Karpas-422 (cell line): Measurements from ENCODE around the gene WWOX. TPM values are rescaled to one million over a fixed set of nuclear protein-coding genes. Genes with fewer than 3 reads are reported as not detected.

Source experiments
- DNase-seq: peaks from one replicate; pipeline ENCODE4 v3.0.0-alpha.2; 2015
- H2AFZ ChIP-seq: fragments of 200-600 bp; sonication (generic); 2 replicates; pipeline ENCODE4 v1.6.1; 2014; ENCODE audit warnings: antibody characterized with exemption, low read length, mixed read lengths
- H3K27ac ChIP-seq: fragments of 200-600 bp; sonication (generic); 2 replicates; pipeline ENCODE4 v1.5.1; 2014; ENCODE audit warnings: mild to moderate bottlenecking, low read length, moderate library complexity
- H3K27me3 ChIP-seq: fragments of 200-600 bp; sonication (generic); 2 replicates; pipeline ENCODE4 v1.6.1; 2014; ENCODE audit warnings: low read length, mixed read lengths
- H3K36me3 ChIP-seq: fragments of 200-600 bp; sonication (generic); 2 replicates; pipeline ENCODE4 v1.6.1; 2014; ENCODE audit warnings: low read length, mixed read lengths; ENCODE audit not compliant: insufficient read depth
- H3K4me1 ChIP-seq: fragments of 200-600 bp; sonication (generic); 2 replicates; pipeline ENCODE4 v1.6.1; 2014; ENCODE audit warnings: mild to moderate bottlenecking, low read length, mixed read lengths
- H3K4me2 ChIP-seq: fragments of 200-600 bp; sonication (generic); 2 replicates; pipeline ENCODE4 v1.6.1; 2014; ENCODE audit warnings: low read length, low read depth, mild to moderate bottlenecking; ENCODE audit not compliant: poor library complexity, severe bottlenecking
- H3K4me3 ChIP-seq: fragments of 200-600 bp; sonication (generic); 2 replicates; pipeline ENCODE4 v1.5.1; 2014; ENCODE audit warnings: mild to moderate bottlenecking, antibody characterized with exemption, low read length, mixed read lengths
- H3K79me2 ChIP-seq: fragments of 200-600 bp; sonication (generic); 2 replicates; pipeline ENCODE4 v1.6.1; 2014; ENCODE audit warnings: mild to moderate bottlenecking, low read length, mixed read lengths
- H3K9ac ChIP-seq: fragments of 200-600 bp; sonication (generic); 2 replicates; pipeline ENCODE4 v1.6.0; 2014; ENCODE audit warnings: low read length
- H3K9me2 ChIP-seq: fragments of 200-600 bp; sonication (generic), shearing (Covaris generic); replicated peaks from 2 replicates; pipeline ENCODE4 v1.6.0; 2014; ENCODE audit warnings: mild to moderate bottlenecking, low read length, moderate library complexity; ENCODE audit not compliant: insufficient read depth
- H3K9me3 ChIP-seq: fragments of 300-700, 200-600 bp; sonication (generic); 2 replicates; pipeline ENCODE4 v1.6.1; 2014; ENCODE audit warnings: low read length, mixed read lengths
- H4K20me1 ChIP-seq: fragments of 200-600 bp; sonication (generic); 2 replicates; pipeline ENCODE4 v1.6.1; 2014; ENCODE audit warnings: mild to moderate bottlenecking, antibody characterized with exemption, low read length, low read depth; ENCODE audit not compliant: insufficient read depth
- total RNA-seq: library from RNA; depleted of rRNA; stranded (reverse); fragments of >200 nt; shearing (Covaris generic); gene quantifications from 2 replicates; pipeline ENCODE4 v1.2.3, GENCODE V29; 2014; ENCODE audit warnings: low replicate concordance

WWOX gene
- total RNA-seq, 1 experiment from 2014 or later: 66.2 TPM

- Histone ChIP-seq H3K4me2 (no peak overlapping the region), H3K9me3 (no peaks in the 10 kb centered on the region), H3K9ac (no peak overlapping the region), H3K4me3 (no peak overlapping the region), H3K79me2 (no peaks in the 10 kb centered on the region), H3K36me3 (no peaks in the 10 kb centered on the region), H3K4me1 (no peaks in the 10 kb centered on the region), H3K27ac (no peak overlapping the region), H3K9me2 (no peaks in the 10 kb centered on the region), H3K27me3 (no peaks in the 10 kb centered on the region), H2AFZ (no peak overlapping the region), H4K20me1 (no peaks in the 10 kb centered on the region)
- DNase-seq: no peak
Measured at GRCh38 chr16:78970650-78971049, 871.2 kb downstream of the WWOX start.

- Histone ChIP-seq H3K79me2 (no peaks in the 10 kb centered on the region), H3K9me2 (no peaks in the 10 kb centered on the region), H3K4me1 (no peaks in the 10 kb centered on the region), H3K27ac (no peak overlapping the region), H3K4me2 (no peak overlapping the region), H3K9me3 (no peaks in the 10 kb centered on the region), H3K36me3 (no peaks in the 10 kb centered on the region), H3K4me3 (no peak overlapping the region), H2AFZ (no peak overlapping the region), H4K20me1 (no peaks in the 10 kb centered on the region), H3K27me3 (no peaks in the 10 kb centered on the region), H3K9ac (no peak overlapping the region)
- DNase-seq: no peak
Measured at GRCh38 chr16:78972006-78972405, 872.6 kb downstream of the WWOX start.

- H3K9me3 ChIP-seq: no peaks in the 10 kb centered on the region
- no peaks in the 10 kb centered on the region for H3K4me1 ChIP-seq
- H4K20me1 ChIP-seq: no peaks in the 10 kb centered on the region
- no peaks in the 10 kb centered on the region for H3K9me2 ChIP-seq
- no peak overlapping the region for H3K27ac ChIP-seq
- no peak overlapping the region for H3K4me2 ChIP-seq
- no peak for DNase-seq
- H3K79me2 ChIP-seq: no peaks in the 10 kb centered on the region
- no peaks in the 10 kb centered on the region for H3K36me3 ChIP-seq
- no peak overlapping the region for H3K4me3 ChIP-seq
- no peak overlapping the region for H2AFZ ChIP-seq
- H3K9ac ChIP-seq: no peak overlapping the region
- H3K27me3 ChIP-seq: no peaks in the 10 kb centered on the region
Measured at GRCh38 chr16:78972986-78973385, 873.5 kb downstream of the WWOX start.

- no peak overlapping the region for H3K4me3 ChIP-seq
- no peaks in the 10 kb centered on the region for H3K9me3 ChIP-seq
- H3K27ac ChIP-seq: no peak overlapping the region
- H4K20me1 ChIP-seq: no peaks in the 10 kb centered on the region
- no peaks in the 10 kb centered on the region for H3K79me2 ChIP-seq
- H3K36me3 ChIP-seq: no peaks in the 10 kb centered on the region
- H3K4me1 ChIP-seq: no peaks in the 10 kb centered on the region
- no peaks in the 10 kb centered on the region for H3K9me2 ChIP-seq
- no peaks in the 10 kb centered on the region for H3K27me3 ChIP-seq
- H3K9ac ChIP-seq: no peak overlapping the region
- DNase-seq: no peak
- no peak overlapping the region for H2AFZ ChIP-seq
- H3K4me2 ChIP-seq: no peak overlapping the region
Measured at GRCh38 chr16:78976212-78976611, 876.8 kb downstream of the WWOX start.

GRCh38 chr16:78980825-78981224 lies 881.4 kb downstream of the WWOX start:
- no peak overlapping the region for H3K9ac ChIP-seq
- no peaks in the 10 kb centered on the region for H4K20me1 ChIP-seq
- no peak overlapping the region for H3K4me2 ChIP-seq
- no peaks in the 10 kb centered on the region for H3K9me3 ChIP-seq
- no peak overlapping the region for H3K27ac ChIP-seq
- no peaks in the 10 kb centered on the region for H3K36me3 ChIP-seq
- H2AFZ ChIP-seq: no peak overlapping the region
- no peaks in the 10 kb centered on the region for H3K27me3 ChIP-seq
- no peaks in the 10 kb centered on the region for H3K4me1 ChIP-seq
- no peak for DNase-seq
- H3K9me2 ChIP-seq: no peaks in the 10 kb centered on the region
- H3K4me3 ChIP-seq: no peak overlapping the region
- no peaks in the 10 kb centered on the region for H3K79me2 ChIP-seq

GRCh38 chr16:78982096-78982744 lies 882.8 kb downstream of the WWOX start:
- Histone ChIP-seq H3K27me3 (no peaks in the 10 kb centered on the region), H3K4me2 (no peak overlapping the region), H3K4me1 (no peaks in the 10 kb centered on the region), H3K4me3 (no peak overlapping the region), H3K27ac (no peak overlapping the region), H3K9me2 (no peaks in the 10 kb centered on the region), H3K9me3 (no peaks in the 10 kb centered on the region), H2AFZ (no peak overlapping the region), H3K36me3 (no peaks in the 10 kb centered on the region), H3K79me2 (no peaks in the 10 kb centered on the region), H3K9ac (no peak overlapping the region), H4K20me1 (no peaks in the 10 kb centered on the region)
- DNase-seq: no peak

GRCh38 chr16:78984324-78984723 lies 884.9 kb downstream of the WWOX start:
- no peak overlapping the region for H3K9ac ChIP-seq
- peaks cover under 1% of the 10 kb centered on the region; the same call in 1 of the 2 replicates for H3K4me1 ChIP-seq
- H3K36me3 ChIP-seq: no peaks in the 10 kb centered on the region
- no peaks in the 10 kb centered on the region for H3K9me3 ChIP-seq
- H3K27ac ChIP-seq: no peak overlapping the region
- H4K20me1 ChIP-seq: no peaks in the 10 kb centered on the region
- no peak overlapping the region for H3K4me2 ChIP-seq
- H2AFZ ChIP-seq: no peak overlapping the region
- H3K27me3 ChIP-seq: no peaks in the 10 kb centered on the region
- H3K4me3 ChIP-seq: no peak overlapping the region
- H3K9me2 ChIP-seq: no peaks in the 10 kb centered on the region
- no peaks in the 10 kb centered on the region for H3K79me2 ChIP-seq
- DNase-seq: no peak

- H3K9me3 ChIP-seq: no peaks in the 10 kb centered on the region
- no peak overlapping the region for H3K4me2 ChIP-seq
- no peak for DNase-seq
Measured at GRCh38 chr16:78984887-78985464, 885.5 kb downstream of the WWOX start.

More at GRCh38 chr16:78984887-78985464, 885.5 kb downstream of the WWOX start:
- H3K36me3 ChIP-seq: no peaks in the 10 kb centered on the region
- no peak overlapping the region for H3K4me3 ChIP-seq
- H3K9me2 ChIP-seq: no peaks in the 10 kb centered on the region
- H3K27ac ChIP-seq: no peak overlapping the region
- no peaks in the 10 kb centered on the region for H4K20me1 ChIP-seq
- no peaks in the 10 kb centered on the region for H3K79me2 ChIP-seq
- no peaks in the 10 kb centered on the region for H3K27me3 ChIP-seq
- no peak overlapping the region for H3K9ac ChIP-seq
- H3K4me1 ChIP-seq: peaks cover 6% of the 10 kb centered on the region; the same call in 1 of the 2 replicates
- no peak overlapping the region for H2AFZ ChIP-seq
